Measurements from ENCODE around the gene ANKRD28. TPM values are rescaled to one million over a fixed set of nuclear protein-coding genes. Genes with fewer than 3 reads are reported as not detected.

Gene ANKRD28
- total RNA-seq, 1 experiment from 2014 or later: 47.5 TPM

DNA sequence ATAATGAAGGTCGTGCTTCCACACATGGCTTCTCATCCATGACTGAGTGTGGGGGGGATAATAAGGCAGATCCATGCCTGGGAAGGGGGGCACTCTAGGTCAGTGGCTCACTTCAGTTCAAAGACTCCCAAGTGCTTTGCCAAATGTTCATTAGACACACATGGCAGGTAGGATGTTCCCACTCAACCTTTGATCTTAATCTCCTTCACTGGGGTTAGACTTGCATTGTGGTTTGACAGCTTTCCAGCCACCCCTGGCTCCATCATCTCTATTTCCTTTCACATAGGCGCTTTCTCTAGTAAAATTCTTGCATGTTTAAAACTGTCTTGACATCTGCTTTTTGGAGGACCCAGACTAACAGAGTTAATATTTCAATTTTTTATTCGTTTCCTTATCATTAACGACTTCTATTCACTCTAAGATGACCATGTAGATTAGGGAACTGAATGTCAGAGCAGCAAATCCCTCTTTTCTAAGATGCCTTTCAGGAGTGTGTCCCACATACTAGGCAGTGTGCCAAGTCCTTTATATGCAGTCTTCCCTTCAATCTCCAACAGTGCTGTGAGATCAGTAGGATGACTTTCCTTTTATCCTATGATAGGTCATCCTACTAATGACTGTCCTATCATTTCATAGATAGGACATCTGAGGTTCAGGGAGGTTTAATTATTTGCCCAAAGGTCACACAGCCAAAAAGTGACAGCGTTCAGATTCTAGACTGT is 138.4 kb downstream of the ANKRD28 start:
- DNase-seq (ENCODE audit: low read depth, low spot score) (no peak), ATAC-seq (no peak)
- Histone ChIP-seq H4K20me1 (ENCODE audit: insufficient read depth) (no peaks in the 10 kb centered on the region), H3K9me2 (ENCODE audit: insufficient read depth) (no peaks in the 10 kb centered on the region), H3K27me3 (ENCODE audit: insufficient read depth, low read length) (no peaks in the 10 kb centered on the region), H2AFZ (ENCODE audit: low read depth, low read length, poor library complexity, severe bottlenecking) (no peak overlapping the region), H3K4me1 (ENCODE audit: control insufficient read depth in 1 of 2, insufficient read depth in 2 of 2, low read length in 2 of 2) (0 out of 4 replicates have a peak, but pooled peaks cover 0 to 5% of the 10 kb centered on the region in 2 experiments), H3K79me2 (ENCODE audit: insufficient read depth, low read length) (no peaks in the 10 kb centered on the region), H3K4me2 (ENCODE audit: low read length) (no peak overlapping the region), H3K36me3 (ENCODE audit: control insufficient read depth in 1 of 2, insufficient read depth in 2 of 2, low read length in 2 of 2) (no peaks in the 10 kb centered on the region), H3K27ac (ENCODE audit: low read depth, low read length) (no peak overlapping the region), H3K9ac (ENCODE audit: low read length) (no peak overlapping the region), H3K4me3 (replicated peaks in 1 of 2; ENCODE audit: low read depth in 1 of 2, low read length in 2 of 2) (no peak overlapping the region), H3K9me3 (ENCODE audit: control insufficient read depth in 1 of 2, insufficient read depth in 1 of 2, low read depth in 1 of 2, low read length in 2 of 2) (peaks cover 3 to 4% of the 10 kb centered on the region in 2 experiments; a peak in 1 of 4 replicates)
- intact Hi-C loops (cut with micrococcal nuclease): no loop called here
- ChIA-PET CTCF (no interaction called here), POLR2A (no interaction called here), RAD21 (ENCODE audit: low non-redundant PET in 1 of 2, low total read pairs in 2 of 2, uncharacterized antibody in 2 of 2, unreplicated experiment in 2 of 2) (no interaction called here)
- no peak for TF ChIP-seq POLR2AphosphoS5 (IDR thresholded peaks at IDR 0.05; ENCODE audit: low read depth, low read length)
- TF ChIP-seq CBX3 (IDR thresholded peaks at IDR 0.05; ENCODE audit: low read depth): no peak
- TF ChIP-seq SIN3A (IDR thresholded peaks at IDR 0.05; ENCODE audit: low read depth): no peak
- no peak for TF ChIP-seq CEBPB (IDR thresholded peaks at IDR 0.05; ENCODE audit: low read depth)
- no peak for TF ChIP-seq RAD21 (IDR thresholded peaks at IDR 0.05; ENCODE audit: low read depth)
- TF ChIP-seq, protein P1, sequence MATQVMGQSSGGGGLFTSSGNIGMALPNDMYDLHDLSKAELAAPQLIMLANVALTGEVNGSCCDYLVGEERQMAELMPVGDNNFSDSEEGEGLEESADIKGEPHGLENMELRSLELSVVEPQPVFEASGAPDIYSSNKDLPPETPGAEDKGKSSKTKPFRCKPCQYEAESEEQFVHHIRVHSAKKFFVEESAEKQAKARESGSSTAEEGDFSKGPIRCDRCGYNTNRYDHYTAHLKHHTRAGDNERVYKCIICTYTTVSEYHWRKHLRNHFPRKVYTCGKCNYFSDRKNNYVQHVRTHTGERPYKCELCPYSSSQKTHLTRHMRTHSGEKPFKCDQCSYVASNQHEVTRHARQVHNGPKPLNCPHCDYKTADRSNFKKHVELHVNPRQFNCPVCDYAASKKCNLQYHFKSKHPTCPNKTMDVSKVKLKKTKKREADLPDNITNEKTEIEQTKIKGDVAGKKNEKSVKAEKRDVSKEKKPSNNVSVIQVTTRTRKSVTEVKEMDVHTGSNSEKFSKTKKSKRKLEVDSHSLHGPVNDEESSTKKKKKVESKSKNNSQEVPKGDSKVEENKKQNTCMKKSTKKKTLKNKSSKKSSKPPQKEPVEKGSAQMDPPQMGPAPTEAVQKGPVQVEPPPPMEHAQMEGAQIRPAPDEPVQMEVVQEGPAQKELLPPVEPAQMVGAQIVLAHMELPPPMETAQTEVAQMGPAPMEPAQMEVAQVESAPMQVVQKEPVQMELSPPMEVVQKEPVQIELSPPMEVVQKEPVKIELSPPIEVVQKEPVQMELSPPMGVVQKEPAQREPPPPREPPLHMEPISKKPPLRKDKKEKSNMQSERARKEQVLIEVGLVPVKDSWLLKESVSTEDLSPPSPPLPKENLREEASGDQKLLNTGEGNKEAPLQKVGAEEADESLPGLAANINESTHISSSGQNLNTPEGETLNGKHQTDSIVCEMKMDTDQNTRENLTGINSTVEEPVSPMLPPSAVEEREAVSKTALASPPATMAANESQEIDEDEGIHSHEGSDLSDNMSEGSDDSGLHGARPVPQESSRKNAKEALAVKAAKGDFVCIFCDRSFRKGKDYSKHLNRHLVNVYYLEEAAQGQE (IDR thresholded peaks at IDR 0.05; ENCODE audit: low read depth): no peak
- TF ChIP-seq, protein P2, sequence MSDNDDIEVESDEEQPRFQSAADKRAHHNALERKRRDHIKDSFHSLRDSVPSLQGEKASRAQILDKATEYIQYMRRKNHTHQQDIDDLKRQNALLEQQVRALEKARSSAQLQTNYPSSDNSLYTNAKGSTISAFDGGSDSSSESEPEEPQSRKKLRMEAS (IDR thresholded peaks at IDR 0.05): no peak
- no peak for TF ChIP-seq EZH2 (IDR thresholded peaks at IDR 0.05)
- TF ChIP-seq, protein P3, sequence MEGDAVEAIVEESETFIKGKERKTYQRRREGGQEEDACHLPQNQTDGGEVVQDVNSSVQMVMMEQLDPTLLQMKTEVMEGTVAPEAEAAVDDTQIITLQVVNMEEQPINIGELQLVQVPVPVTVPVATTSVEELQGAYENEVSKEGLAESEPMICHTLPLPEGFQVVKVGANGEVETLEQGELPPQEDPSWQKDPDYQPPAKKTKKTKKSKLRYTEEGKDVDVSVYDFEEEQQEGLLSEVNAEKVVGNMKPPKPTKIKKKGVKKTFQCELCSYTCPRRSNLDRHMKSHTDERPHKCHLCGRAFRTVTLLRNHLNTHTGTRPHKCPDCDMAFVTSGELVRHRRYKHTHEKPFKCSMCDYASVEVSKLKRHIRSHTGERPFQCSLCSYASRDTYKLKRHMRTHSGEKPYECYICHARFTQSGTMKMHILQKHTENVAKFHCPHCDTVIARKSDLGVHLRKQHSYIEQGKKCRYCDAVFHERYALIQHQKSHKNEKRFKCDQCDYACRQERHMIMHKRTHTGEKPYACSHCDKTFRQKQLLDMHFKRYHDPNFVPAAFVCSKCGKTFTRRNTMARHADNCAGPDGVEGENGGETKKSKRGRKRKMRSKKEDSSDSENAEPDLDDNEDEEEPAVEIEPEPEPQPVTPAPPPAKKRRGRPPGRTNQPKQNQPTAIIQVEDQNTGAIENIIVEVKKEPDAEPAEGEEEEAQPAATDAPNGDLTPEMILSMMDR (IDR thresholded peaks at IDR 0.05 in 2 of 3, conservative IDR thresholded peaks at IDR 0.05 in 1 of 3; ENCODE audit: borderline replicate concordance in 1 of 3, insufficient read depth in 1 of 3, low read depth in 2 of 3, low read length in 2 of 3): no peak
- TF ChIP-seq POLR2A (IDR thresholded peaks at IDR 0.05; ENCODE audit: borderline replicate concordance, extremely low read depth, insufficient read depth, insufficient read length): no peak
- TF ChIP-seq YY1 (IDR thresholded peaks at IDR 0.05; ENCODE audit: extremely low read depth, insufficient replicate concordance, low read depth, low read length): no peak
- no peak for TF ChIP-seq FOSL1 (IDR thresholded peaks at IDR 0.05; ENCODE audit: low read depth)
- no peak for TF ChIP-seq EZH2phosphoT487 (IDR thresholded peaks at IDR 0.05; ENCODE audit: borderline replicate concordance)
- TF ChIP-seq ELF1 (IDR thresholded peaks at IDR 0.05; ENCODE audit: borderline replicate concordance, low read depth): no peak
- TF ChIP-seq JUND (IDR thresholded peaks at IDR 0.05): no peak
- TF ChIP-seq SRF (IDR thresholded peaks at IDR 0.05; ENCODE audit: low read depth): no peak
- TF ChIP-seq ZFX (IDR thresholded peaks at IDR 0.05): no peak
- TF ChIP-seq EGR1 (IDR thresholded peaks at IDR 0.05; ENCODE audit: low read depth): no peak
- TF ChIP-seq, protein P4, sequence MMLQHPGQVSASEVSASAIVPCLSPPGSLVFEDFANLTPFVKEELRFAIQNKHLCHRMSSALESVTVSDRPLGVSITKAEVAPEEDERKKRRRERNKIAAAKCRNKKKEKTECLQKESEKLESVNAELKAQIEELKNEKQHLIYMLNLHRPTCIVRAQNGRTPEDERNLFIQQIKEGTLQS (IDR thresholded peaks at IDR 0.05): no peak
- BruUV-seq (replicated peaks): no TSS peak
